Lower leg skin (tissue), 3 donors: Measurements from ENCODE around the gene THSD4.

Experiments used
- CTCF ChIP-seq, 3 donors: fragments of 450-650 bp; IDR thresholded peaks; one replicate each; pipeline ENCODE4 v1.5.1; 2016; ENCODE audit warnings: antibody characterized with exemption in 3 of 3, mild to moderate bottlenecking in 3 of 3, moderate library complexity in 2 of 3
- POLR2A ChIP-seq, 2 donors: fragments of 450-650 bp; IDR thresholded peaks; one replicate each; pipeline ENCODE4 v1.6.1; 2016 to 2017; ENCODE audit warnings: antibody characterized with exemption in 2 of 2, mild to moderate bottlenecking in 1 of 2, moderate library complexity in 1 of 2

DNA sequence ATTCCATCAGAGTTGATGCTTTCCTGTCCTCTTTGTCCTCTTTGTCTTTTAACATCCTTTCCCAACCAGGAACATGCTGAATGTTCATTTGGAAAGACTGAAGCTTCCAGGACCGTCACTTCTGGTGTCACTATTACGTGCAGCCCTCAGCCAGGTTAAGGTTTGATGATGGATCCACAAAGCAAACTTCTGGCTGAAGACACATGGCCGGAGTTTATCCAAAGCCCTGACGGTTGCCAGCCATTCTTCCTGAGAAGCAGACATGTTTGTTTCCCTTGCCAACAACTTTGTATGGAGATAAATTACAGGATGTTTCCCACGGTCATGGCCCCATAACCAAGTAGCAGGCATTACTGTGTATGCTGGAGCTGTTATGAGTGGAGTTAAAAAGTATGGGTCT is 236.9 kb downstream of the THSD4 start:
- TF ChIP-seq CTCF (IDR thresholded peaks at IDR 0.05) = no peak
- no peak for TF ChIP-seq POLR2A (IDR thresholded peaks at IDR 0.05)
